Medulla oblongata (tissue), 1 donor: ENCODE results near the gene SF3B1.
"Not testable (repeated sequence)": the region's sequence is repeated elsewhere in the genome, so short reads cannot be mapped to it uniquely, and the experiment has no call there.

Source experiments
- DNase-seq: peaks from one replicate; pipeline ENCODE4 v3.0.0-alpha.2; 2015; ENCODE audit errors: extremely low spot score

The SF3B1 gene

GRCh38 chr2:197379308-197379917, 55.4 kb downstream of the SF3B1 start:
- DNase-seq = not testable (repeated sequence)

DNA sequence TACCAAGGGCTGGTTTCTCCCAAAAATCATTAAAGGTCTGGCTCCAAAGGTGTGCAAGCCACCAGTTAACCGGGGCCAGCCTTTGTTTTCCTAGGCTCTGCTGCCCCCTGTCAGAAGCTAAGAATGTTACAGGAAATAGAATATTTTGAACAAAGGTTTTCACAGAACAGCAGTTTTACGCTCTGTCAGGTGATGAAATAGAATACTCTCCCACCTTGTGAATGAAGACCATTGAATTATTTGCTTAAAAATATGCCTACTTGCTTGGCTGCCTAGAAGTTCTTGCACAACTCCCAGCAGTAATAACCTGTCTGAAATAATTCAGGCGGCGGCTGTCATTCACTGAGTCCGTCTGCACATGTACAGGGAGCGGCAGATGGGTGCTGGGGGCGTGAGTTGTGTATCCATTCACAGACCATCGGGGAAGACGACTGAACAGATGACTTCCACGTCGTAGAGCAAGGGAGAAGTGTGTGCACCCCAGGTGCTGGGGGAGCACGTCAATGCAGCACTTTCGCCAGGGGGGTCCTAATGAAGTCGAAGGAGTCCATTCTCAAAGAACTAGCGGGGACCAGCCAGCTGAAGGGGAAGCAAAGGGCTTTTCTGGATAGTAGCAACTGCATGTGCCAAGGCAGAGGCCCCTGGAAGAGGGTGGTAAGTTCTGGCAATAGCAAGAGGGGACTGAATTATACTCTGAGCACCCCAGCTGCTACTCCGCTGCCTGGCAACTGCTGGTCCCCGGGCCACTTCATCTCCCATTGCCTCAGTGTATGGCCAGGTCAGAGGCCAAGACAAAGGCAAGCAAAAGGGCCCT, 56.1 kb downstream of the SF3B1 start:
- peak; percentile 77 for DNase-seq

- no peak for DNase-seq
Measured at GRCh38 chr2:197378086-197378485, 56.7 kb downstream of the SF3B1 start.

DNA sequence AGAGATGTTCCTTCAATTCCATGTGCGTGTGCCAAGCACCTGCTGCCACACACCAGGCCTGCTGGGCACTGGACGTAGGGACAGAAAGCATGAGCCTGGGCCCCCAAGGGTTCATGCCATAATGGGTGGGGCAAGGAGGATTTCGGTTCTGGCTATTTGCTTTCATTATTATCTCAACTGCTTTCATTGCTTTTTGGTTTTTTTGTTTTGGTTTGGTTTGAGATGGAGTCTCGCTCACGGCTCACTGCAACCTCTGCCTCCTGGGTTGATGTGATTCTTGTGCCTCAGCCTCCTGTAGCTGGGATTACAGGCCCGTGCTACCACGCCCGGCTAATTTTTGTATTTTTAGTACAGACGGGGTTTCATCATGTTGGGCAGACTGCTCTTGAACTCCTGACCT, 57.2 kb downstream of the SF3B1 start:
- DNase-seq = no peak

DNA sequence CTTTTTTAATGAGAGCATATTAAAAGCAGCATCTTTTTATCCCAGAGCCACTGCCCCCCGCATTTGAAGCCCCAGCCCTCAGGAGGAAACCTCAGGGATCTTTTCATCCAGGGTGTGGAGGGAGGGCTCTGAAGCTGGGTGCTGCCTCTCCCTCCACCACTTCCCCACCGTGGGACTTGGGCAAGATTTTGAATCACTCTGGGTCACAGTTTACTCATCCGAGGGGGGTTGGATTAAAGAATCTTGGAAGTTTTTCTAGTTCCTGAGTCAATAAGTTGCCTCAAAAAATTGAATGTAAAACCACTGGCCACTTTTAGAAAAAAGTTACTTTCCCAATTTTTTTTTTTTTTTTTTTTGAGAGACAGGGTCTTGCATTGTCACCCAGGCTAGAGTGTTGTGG, 62.2 kb downstream of the SF3B1 start:
- no peak for DNase-seq

- DNase-seq = not testable (repeated sequence)
Measured at GRCh38 chr2:197370664-197371063, 64.2 kb downstream of the SF3B1 start.

- DNase-seq = no peak
Measured at GRCh38 chr2:197369933-197370320, 64.9 kb downstream of the SF3B1 start.

GRCh38 chr2:197369228-197369932, 65.4 kb downstream of the SF3B1 start:
- DNase-seq = no peak

DNA sequence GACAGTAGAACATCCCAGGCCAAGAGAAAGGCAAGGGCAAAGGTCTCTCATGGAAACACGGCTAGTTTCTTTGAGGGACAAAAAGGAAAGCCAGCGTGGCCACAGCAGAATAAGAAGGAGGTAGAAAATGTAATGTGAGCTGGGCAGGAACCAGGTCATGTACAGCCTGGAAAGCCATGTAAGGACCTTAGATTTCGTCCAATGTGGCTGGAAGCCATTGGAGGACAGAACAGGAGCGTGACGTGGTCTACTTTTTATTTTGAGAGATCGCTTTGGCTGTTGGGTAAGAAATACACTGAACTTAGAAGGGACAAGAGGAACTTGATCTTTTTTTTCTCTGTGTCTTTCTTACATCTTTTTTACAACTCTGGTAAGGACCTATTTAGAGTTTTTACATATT, 66.4 kb downstream of the SF3B1 start:
- DNase-seq = no peak

GRCh38 chr2:197363998-197364397, 70.8 kb downstream of the SF3B1 start:
- no peak for DNase-seq

- no peak for DNase-seq
Measured at GRCh38 chr2:197360744-197361156, 74.1 kb downstream of the SF3B1 start.

DNA sequence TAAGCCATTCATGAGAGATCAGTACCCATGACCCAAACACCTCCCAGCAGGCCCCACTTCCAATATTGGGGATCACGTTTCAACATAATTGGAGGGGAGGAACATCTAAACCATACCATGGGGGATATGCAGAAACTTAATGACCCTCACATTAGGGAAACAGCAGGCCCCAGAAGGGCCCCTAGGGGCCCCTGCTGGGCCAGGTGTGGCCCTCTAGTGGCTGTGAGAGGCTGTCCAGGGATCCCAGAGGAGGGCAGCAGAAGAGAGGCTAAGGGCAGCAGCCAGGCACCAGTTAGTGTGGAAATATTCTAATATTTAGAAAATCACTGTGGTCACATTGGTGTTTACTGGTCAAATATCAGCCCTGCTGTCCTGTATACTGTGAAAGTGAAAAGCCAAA, 75.0 kb downstream of the SF3B1 start:
- DNase-seq = no peak

DNA sequence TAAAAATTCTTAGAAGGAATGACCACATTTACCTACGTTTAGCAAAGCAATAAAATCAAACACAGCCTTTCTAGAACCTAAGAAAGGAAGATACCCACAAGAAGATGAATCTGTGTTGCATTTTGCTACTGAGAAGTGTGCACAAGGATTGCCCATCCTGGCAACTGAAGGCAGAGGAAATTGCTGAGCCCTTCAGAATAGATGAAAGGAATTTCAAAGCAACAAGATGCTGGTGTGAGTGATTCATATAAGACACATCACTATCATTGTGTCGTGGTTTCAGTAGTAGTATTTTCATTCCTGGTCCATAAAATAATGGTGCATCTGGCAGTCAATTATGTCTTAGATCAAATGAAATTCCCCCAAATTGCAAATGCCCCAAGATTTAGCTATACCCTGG, 75.9 kb downstream of the SF3B1 start:
- DNase-seq = no peak

DNA sequence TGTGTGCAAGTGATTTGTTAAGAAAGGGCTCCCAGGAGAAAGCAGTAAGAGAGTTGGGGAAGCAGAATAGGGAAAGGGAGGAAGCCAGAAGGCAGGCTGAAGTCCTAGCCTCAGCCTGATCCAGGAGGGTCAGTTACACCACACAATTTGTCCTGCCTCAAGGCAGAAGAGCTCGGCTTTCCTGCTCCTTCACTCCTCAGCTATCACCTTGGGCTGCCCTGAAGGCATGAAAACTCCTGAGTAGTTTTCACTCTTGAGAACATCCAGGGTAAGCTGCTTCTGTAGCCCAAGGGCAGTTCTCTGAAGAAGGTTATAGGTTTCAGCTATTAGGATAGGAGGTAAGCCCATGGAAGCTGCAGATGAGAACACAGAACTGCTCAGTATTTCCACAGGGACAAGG, 76.8 kb downstream of the SF3B1 start:
- no peak for DNase-seq

DNA sequence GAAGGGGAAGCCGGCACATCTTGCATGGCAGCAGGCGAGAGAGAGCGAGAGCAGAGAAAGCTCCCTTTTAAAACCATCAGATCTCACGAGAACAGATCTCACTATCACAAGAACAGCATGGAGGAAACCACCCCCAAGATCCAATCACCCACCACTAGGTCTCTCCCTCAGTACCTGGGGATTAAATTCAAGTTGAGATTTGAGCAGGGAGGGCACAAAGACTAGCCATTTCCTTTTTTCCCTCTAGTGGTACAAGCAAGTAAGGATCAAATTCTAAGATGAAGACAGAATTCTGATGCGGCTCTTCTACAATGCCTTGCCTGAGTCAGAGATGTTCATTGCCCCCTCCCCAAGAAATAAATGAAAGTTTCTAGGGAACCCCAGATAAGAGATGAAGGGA, 78.7 kb downstream of the SF3B1 start:
- no peak for DNase-seq

GRCh38 chr2:197354169-197354558, 80.7 kb downstream of the SF3B1 start:
- no peak for DNase-seq

DNA sequence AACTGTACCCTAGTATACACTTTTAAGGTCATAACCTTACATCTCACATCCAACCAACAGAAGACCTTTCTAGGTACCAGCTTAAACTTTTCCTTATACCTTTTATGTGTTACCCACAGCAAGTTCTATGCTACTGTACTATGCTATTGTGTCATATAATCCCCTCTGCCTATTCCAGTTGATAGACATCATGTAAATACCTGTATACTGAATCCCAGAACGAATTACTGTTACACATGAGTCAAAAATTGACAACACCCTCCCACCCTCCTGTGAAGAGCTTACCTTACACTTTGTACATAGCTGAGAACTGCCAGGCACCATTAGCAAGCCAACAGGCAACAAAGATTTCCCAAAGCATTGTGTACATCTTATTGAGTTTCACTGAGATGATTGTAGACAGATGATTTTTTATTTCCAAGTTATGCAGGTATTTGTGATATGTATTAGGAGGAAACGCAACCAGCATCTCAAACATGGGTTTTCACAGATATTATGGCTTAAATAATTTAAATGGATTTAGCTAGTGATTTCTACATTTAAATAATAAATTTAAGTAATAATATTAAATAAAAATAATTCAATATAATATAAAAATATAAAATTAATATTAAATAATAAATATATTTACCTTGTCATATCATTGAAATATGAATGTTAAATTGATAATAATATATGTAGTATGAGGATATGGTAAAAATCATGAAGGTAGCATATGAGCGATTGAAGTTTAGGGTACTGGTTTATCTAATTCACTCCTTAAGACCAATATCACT, 81.2 kb downstream of the SF3B1 start:
- DNase-seq = no peak

DNA sequence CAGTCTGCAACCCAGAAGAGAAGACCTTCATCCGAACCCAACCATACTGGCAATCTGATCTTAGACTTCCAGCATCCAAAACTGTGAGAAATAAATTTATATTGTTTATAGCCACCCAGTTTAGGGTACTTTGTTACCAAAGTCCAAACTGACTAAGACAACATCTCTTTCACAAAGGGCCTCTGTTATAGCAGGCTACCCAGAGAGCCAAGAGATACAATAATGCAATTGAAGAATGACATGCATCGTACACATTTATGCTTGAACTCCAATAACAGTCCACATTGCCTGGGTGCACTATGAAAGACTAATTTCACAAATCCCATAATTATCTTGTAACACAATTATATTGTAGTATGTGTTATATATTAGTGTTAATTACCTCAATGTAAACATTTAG, 85.1 kb downstream of the SF3B1 start:
- no peak for DNase-seq

- DNase-seq = no peak
Measured at GRCh38 chr2:197348721-197349360, 86.0 kb downstream of the SF3B1 start.

DNA sequence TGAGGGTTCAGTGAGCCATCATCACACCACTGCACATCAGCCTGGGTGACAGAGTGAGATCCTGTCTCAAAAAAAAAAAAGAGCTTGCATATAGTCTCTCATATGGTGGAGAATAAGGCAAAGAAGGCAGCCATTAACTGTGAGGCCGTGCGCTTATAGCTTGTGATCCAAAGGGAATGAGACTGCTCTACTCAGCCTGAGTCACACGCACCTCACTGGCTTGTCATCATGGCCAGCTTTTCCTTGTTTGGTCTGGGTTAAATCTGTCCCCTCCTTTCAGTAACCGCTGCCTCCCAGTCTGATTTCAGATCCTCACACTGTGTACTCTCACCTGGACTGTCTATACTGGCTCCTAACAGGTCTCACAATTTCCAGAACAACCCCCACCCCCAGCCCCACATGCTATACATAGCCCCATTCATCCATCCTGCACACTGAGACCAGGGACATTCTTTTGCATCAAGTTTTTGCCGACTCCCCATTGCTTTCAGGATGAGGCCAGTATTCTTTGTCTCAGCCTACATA, 88.9 kb downstream of the SF3B1 start:
- DNase-seq = no peak

- not testable (repeated sequence) for DNase-seq
Measured at GRCh38 chr2:197343968-197344367, 90.9 kb downstream of the SF3B1 start.
